ENCODE data around the gene SLC30A10. TPM values are rescaled to one million over a fixed set of nuclear protein-coding genes. Genes with fewer than 3 reads are reported as not detected.

SLC30A10 gene
- total RNA-seq, 2 experiments from 2014 or later, result not detected

DNA sequence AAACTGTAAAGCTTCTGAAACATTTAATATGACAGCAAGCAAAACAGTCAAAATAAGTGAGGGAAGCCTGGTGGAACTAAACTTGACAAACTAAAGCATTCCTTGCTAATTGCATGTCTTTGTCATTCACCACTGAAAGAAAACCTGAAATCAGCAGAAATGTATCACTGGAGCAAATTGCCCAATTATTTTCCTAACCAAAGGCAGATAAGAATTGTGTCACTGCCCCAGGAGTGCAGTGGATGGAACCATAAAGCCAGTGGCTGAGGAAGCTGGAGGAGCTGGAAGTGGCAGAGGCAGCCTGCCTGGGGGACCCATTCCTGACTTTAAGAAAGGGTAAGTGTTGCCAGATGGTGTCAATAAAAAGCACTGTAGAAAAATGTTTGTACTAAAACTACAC is 2.7 kb upstream of the SLC30A10 start:
- no peaks in the 10 kb centered on the region for H3K79me2 ChIP-seq (ENCODE audit: insufficient read depth, low read depth, low read length)
- no peaks in the 10 kb centered on the region for H4K20me1 ChIP-seq (ENCODE audit: insufficient read depth, low read length)
- no peaks in the 10 kb centered on the region for H3K36me3 ChIP-seq (ENCODE audit: insufficient read depth, low read length)
- H3K9me3 ChIP-seq (ENCODE audit: low read length), result no peaks in the 10 kb centered on the region
- no TSS peak for BruUV-seq (replicated peaks)
- H3K4me1 ChIP-seq (ENCODE audit: insufficient read depth, low read length, poor library complexity, severe bottlenecking), result no peaks in the 10 kb centered on the region
- no peak overlapping the region for H2AFZ ChIP-seq (ENCODE audit: low read length)
- H3K27ac ChIP-seq (ENCODE audit: low read depth, low read length, poor library complexity, severe bottlenecking), result no peak overlapping the region
- TF ChIP-seq, protein P1, sequence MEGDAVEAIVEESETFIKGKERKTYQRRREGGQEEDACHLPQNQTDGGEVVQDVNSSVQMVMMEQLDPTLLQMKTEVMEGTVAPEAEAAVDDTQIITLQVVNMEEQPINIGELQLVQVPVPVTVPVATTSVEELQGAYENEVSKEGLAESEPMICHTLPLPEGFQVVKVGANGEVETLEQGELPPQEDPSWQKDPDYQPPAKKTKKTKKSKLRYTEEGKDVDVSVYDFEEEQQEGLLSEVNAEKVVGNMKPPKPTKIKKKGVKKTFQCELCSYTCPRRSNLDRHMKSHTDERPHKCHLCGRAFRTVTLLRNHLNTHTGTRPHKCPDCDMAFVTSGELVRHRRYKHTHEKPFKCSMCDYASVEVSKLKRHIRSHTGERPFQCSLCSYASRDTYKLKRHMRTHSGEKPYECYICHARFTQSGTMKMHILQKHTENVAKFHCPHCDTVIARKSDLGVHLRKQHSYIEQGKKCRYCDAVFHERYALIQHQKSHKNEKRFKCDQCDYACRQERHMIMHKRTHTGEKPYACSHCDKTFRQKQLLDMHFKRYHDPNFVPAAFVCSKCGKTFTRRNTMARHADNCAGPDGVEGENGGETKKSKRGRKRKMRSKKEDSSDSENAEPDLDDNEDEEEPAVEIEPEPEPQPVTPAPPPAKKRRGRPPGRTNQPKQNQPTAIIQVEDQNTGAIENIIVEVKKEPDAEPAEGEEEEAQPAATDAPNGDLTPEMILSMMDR (conservative IDR thresholded peaks at IDR 0.05; ENCODE audit: low read length), result no peak
- TF ChIP-seq EZH2phosphoT487 (IDR thresholded peaks at IDR 0.05; ENCODE audit: borderline replicate concordance, low read depth, low read length), result no peak
- H3K4me2 ChIP-seq (ENCODE audit: low read length), result no peak overlapping the region
- no peak overlapping the region for H3K4me3 ChIP-seq (ENCODE audit: low read depth, low read length, poor library complexity, severe bottlenecking)
- CTCF ChIA-PET (ENCODE audit: unreplicated experiment), result no interaction called here
- H3K9me2 ChIP-seq (ENCODE audit: insufficient read depth, low read length), result no peaks in the 10 kb centered on the region
- DNase-seq (ENCODE audit: low spot score), result no peak
- POLR2A ChIA-PET, result interaction anchor here (0.7 kb wide), 1 partner anchor 358 kb away, joined by 3 read pairs; no protein-coding TSS in a partner anchor
- intact Hi-C loops (cut with micrococcal nuclease; ENCODE audit: unreplicated experiment), result no loop called here

DNA sequence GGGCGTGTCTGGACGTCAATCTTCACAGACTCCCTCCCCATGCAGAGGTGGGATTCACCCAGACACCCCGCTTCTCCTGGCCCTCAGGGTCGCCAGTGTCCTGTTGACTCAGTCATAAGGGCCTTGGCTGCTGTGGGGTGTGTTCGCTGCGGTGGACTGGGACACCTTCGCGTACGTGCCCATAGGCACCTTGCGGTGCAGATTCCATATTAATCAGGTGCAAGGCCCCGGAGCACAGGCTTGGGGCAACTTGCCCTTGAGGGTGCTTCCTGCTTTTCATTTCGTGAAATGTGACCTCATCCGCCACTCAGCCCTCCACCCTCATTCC is 398 bp upstream of the SLC30A10 start:
- H3K4me3 ChIP-seq (ENCODE audit: low read depth, low read length, poor library complexity, severe bottlenecking), result no peak overlapping the region
- no peaks in the 10 kb centered on the region for H3K9me3 ChIP-seq (ENCODE audit: low read length)
- no TSS peak for BruUV-seq (replicated peaks)
- no peaks in the 10 kb centered on the region for H3K36me3 ChIP-seq (ENCODE audit: insufficient read depth, low read length)
- no peak overlapping the region for H2AFZ ChIP-seq (ENCODE audit: low read length)
- no peak for TF ChIP-seq EZH2phosphoT487 (IDR thresholded peaks at IDR 0.05; ENCODE audit: borderline replicate concordance, low read depth, low read length)
- TF ChIP-seq, protein P1 (conservative IDR thresholded peaks at IDR 0.05; ENCODE audit: low read length), result no peak
- no peak overlapping the region for H3K27ac ChIP-seq (ENCODE audit: low read depth, low read length, poor library complexity, severe bottlenecking)
- DNase-seq (ENCODE audit: low spot score), result no peak
- no peak overlapping the region for H3K4me2 ChIP-seq (ENCODE audit: low read length)
- intact Hi-C loops (cut with micrococcal nuclease; ENCODE audit: unreplicated experiment), result no loop called here
- no peaks in the 10 kb centered on the region for H3K79me2 ChIP-seq (ENCODE audit: insufficient read depth, low read depth, low read length)
- no peaks in the 10 kb centered on the region for H4K20me1 ChIP-seq (ENCODE audit: insufficient read depth, low read length)
- ChIA-PET CTCF (ENCODE audit: unreplicated experiment) (no interaction called here), POLR2A (no interaction called here)
- no peaks in the 10 kb centered on the region for H3K4me1 ChIP-seq (ENCODE audit: insufficient read depth, low read length, poor library complexity, severe bottlenecking)
- no peaks in the 10 kb centered on the region for H3K9me2 ChIP-seq (ENCODE audit: insufficient read depth, low read length)

DNA sequence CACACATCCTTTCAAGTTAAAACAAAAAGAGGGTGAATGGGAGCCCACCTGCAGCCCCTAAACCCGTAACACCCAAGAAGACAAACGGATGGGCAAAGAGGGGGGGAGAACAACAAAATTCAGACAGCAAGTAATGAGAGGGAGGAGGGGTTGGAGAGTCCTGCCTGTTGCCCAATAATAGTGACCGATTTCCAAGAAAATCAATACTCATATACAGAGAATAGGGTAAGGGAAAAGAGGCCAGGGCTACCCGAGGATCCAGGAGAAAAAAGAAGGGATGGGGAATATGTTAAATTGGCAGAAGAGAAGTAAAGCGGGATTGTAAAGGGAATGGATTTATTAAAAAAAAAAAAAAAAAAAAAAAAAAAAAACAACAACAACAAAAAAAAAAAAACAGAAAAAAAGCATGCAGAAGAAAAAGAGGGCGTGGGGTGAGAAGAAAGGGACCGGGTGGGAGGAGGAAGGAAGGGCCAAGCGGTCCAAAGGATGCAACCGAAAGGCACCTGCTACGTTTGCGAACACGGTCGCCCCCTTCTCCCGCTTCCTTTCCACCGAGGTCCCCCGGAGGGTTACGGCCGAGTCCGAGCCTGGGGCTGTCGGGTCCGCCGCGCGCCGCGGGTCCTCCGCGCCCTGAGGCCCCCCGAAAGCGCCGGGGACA is 930 bp downstream of the SLC30A10 start:
- no peak overlapping the region for H3K27ac ChIP-seq (ENCODE audit: low read depth, low read length, poor library complexity, severe bottlenecking)
- no peaks in the 10 kb centered on the region for H3K9me2 ChIP-seq (ENCODE audit: insufficient read depth, low read length)
- no peaks in the 10 kb centered on the region for H4K20me1 ChIP-seq (ENCODE audit: insufficient read depth, low read length)
- no TSS peak for BruUV-seq (replicated peaks)
- intact Hi-C loops (cut with micrococcal nuclease; ENCODE audit: unreplicated experiment), result no loop called here
- no peak overlapping the region for H3K4me3 ChIP-seq (ENCODE audit: low read depth, low read length, poor library complexity, severe bottlenecking)
- H3K79me2 ChIP-seq (ENCODE audit: insufficient read depth, low read depth, low read length), result no peaks in the 10 kb centered on the region
- no peaks in the 10 kb centered on the region for H3K9me3 ChIP-seq (ENCODE audit: low read length)
- H3K36me3 ChIP-seq (ENCODE audit: insufficient read depth, low read length), result no peaks in the 10 kb centered on the region
- H2AFZ ChIP-seq (ENCODE audit: low read length), result no peak overlapping the region
- DNase-seq (ENCODE audit: low spot score), result no peak
- H3K4me2 ChIP-seq (ENCODE audit: low read length), result no peak overlapping the region
- no peak for TF ChIP-seq EZH2phosphoT487 (IDR thresholded peaks at IDR 0.05; ENCODE audit: borderline replicate concordance, low read depth, low read length)
- TF ChIP-seq, protein P1 (conservative IDR thresholded peaks at IDR 0.05; ENCODE audit: low read length), result no peak
- POLR2A ChIA-PET, result no interaction called here
- no peaks in the 10 kb centered on the region for H3K4me1 ChIP-seq (ENCODE audit: insufficient read depth, low read length, poor library complexity, severe bottlenecking)
- CTCF ChIA-PET (ENCODE audit: unreplicated experiment), result no interaction called here

Measured in OCI-LY7 (cell line).